Stimulated activated CD4-positive, alpha-beta T cell treated with anti-CD3 and anti-CD28 coated beads, TNF-alpha, amount 100 ng/mL, for 24 hours (primary cell): ENCODE results near the gene DYSF.

Experiments
- DNase-seq, 3 experiments: peaks; one replicate each; pipeline ENCODE4 v3.0.0-alpha.2; 2020; ENCODE audit warnings: low read depth in 3 of 3

Gene DYSF

DNA sequence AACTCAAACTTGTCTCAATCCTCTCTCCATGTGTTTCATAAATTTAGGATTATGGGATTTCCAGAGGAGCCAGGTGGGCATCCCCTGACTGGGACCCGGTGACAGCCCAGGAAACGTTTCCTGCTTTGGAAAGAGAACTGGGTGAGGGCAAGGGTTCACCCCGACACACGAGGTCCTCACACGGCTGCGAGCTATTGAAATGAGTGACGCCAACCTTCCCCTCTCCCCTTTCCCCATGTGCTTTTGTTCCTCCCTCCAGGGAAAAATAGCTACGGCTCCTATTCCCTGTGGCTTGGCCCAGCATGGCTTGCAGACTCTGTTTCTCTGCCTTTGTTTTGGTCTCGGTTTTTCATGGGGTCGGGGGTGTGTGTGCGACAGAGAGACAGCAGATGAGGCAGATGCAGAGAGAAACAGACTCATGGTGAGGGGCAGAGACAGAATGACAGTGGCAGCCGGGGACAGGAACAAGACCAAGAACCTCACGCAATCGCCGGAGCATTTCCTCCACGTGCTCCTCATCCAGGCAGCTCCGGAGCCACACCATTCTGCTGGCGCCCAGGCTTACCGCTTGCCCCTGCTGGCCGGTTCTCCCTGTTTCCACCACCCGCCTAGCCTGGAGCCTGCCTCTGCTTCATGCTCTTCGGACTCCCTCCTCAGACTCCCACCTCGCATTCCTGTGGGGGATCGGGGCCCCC is 238.5 kb downstream of the DYSF start:
- no peak for DNase-seq

DNA sequence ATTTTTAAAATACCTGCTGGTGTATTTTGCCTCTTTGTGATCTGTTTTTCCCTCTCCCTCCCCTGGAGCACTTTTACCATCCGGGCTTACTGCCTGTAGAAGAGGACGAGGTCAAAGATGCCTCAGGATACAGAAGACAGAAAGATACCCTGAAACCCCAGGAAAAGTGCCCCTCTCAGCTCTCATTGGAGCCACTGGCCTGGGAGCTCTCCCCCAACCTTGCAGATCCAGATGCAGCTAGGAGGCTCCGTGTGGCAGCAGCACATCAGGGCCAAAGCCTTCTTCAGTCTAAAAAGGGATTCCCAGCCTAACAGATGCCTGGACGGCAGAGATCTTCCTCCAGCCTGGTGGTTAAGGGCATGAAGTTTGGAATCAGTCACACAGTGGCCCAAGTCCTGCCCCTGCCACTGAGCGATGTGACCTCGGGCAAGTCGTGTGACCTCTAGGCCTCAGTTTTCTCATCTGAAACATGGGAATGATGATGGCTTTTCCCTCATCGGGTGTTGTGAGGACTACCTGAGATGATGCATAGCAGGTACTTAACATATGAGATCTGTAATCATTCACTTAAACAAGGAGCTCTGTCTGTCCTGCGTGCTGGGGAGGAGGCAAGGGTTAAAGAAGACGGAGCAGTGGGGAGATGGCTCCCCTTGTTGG is 239.4 kb downstream of the DYSF start:
- DNase-seq = no peak

GRCh38 chr2:71693286-71694270 is 240.2 kb downstream of the DYSF start:
- no peak for DNase-seq

GRCh38 chr2:71694501-71695234 is 241.3 kb downstream of the DYSF start:
- DNase-seq = no peak

DNA sequence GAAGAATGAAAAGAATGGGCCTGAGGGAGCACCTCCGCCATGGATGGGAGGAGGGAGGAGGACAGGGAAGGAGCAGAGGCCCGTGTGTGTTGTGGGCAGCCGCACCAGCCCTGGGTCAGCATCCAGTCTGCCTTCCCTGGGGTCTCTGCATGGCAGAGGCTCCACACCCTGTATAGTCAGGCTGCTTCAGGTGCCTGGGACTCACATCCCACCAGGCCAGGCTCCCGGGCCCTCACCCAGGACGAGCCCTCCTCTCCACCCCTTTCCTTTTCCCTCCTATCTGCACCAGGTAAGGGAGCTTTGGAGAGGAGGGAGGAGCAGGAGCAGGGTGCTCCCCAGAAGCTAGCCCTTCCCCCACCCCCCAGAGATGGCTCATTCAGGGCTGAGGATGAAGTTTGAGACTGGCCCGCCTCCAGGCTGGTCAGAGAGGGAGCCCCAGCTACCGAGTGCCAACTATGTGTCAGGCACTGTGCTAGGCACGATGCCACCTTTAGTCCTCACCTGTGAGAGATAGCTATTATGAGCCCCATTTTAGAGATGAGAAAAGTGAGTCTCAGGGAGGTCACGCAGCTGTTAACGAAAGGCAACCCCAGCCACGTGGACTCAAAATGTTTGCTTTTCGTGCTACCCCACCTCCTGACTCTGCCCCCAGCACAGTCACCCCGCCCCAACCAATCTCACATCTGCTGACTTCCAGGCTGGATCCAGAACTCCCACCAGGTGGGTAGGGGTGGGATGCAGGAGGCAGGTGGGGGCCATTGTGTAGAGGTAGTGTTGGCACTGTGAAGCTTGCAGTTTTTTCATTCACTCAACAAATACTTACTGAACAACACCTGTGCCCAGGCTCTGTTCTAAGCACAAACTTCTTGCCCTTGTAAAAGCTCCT is 242.1 kb downstream of the DYSF start:
- no peak for DNase-seq

GRCh38 chr2:71696381-71696780 is 243.0 kb downstream of the DYSF start:
- DNase-seq = no peak

GRCh38 chr2:71697106-71698004 is 244.0 kb downstream of the DYSF start:
- DNase-seq = no peak

DNA sequence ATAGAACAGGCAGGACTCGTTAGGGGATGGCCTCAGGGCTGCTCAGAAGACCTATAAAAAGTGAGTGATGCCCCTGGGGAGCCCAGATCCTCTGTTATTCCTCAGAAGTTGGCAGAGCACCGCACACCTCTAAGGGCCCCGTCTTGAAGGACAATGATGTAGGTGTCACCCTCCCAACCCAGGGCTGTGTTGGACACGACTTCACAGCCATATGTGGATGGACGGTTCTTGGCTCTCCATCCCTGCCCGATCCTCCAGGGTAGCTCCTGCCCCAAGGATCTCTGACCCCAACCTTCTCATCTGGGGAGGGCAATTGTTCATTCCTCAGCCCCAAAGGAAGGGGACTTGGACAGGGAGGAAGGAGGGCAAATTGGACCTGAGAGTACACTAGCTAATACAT is 246.1 kb downstream of the DYSF start:
- DNase-seq = no peak

DNA sequence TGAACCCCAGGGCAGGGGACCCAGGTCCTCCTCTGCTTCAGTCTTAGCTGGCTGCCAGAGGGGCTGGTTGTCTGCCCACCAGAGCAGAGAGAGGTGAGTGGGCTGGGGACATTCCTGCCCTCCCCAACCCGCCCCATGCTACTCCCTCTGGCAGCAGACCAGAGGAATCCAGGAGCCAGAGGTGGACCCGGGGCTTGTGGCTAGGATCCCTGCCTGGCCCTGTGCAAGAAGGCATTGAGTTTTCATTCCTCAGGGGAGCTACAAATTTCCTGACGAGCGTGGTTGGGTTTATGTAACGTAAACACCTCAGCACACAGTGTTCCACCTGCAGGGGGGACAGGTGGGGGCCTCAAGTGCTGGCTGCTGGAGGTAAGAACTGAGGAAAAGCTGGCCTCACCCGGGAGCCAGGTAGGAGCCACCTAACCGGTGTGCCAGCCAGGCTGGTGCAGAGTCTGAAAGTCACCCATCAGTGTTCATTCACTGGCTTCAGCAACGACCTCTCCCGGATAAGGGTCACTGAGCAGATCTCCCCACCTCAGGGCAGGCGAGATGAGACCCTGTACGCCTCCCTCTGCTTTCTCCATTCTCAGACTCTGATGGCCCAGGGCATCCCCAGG is 246.8 kb downstream of the DYSF start:
- no peak for DNase-seq

DNA sequence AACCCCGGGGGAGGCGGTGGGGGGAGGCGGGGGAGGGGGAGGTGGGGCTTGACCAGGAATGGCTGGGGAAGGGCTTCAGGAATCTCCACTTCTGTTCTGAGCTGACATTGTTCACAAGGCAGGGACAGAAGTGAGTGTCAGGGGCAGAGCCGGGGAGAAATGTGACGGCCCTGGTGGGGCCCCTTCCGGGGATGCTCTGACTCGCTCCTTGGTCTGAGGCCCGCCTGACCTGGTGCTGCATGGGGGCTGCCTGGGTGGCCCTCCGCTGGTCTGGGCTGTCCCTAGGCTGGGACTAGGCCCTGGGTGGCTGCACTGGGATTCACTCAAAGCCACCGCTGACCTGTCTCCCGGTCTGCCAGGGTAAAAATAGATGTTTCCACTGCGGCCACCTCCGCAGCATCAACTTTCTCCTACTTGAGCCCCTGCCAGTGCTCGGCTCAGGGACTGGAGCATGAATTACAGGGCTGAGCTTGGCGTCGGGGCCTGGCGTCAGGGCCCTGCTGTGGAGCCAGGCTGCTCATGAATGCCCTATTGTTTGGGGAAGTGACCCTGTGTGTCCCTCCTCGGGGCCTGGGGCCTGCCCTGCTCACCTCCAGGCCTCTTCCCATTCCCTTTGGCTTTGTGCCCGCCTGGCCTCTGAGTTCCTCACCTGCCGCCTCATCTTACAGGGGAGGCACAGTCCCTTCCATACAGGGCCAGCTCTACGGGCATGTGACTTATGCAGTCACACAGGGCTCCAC is 247.5 kb downstream of the DYSF start:
- no peak for DNase-seq

DNA sequence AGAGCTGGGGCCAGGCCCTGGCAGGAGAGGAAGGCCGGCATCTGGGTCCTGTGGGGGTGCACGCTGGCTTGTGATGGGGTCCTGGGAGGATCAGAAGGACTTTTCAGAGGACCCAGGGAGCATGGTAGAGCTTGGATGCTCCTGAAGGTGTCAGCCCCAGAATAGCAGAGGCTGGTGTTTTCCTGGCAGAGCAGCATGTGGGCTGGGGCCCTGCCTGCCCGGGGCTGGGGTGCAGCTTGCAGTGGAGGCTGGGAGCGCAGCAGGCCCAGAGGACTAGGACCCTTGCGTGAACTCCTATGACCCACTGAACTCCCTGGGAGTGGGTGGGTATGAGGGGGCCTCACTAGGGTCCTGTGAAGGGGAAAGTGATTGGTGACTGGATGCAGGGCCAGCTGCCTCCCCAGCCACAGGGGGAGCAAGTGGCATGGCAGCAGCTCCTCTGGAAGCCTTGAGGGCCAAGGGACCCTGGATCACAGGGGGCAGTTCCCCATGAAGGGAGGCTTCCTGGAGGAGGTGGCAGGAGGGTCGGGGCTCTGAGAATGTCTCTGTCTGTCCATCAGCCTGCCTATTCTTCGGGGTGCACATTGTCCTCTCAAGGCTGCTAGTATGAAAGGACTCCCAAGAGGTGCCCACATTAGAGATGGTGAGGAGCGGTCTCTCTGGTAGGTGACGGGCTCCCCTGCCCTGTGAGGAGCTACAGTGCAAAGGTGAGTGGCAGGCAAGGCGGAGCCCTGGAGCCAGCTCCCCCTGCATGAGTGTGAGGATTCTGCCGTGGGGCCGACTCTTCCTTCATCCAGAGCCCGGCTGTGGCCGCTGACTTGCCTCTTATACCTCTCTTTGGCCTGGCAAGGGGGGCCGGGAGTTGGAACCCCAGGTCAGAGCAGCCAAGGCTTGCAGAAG is 249.0 kb downstream of the DYSF start:
- DNase-seq = no peak

GRCh38 chr2:71702971-71703898 is 249.9 kb downstream of the DYSF start:
- no peak for DNase-seq

- no peak for DNase-seq
These were observed 250.8 kb downstream of the DYSF start for GRCh38 chr2:71704131-71704561.

- no peak for DNase-seq
These were observed 251.3 kb downstream of the DYSF start for GRCh38 chr2:71704688-71705087.

DNA sequence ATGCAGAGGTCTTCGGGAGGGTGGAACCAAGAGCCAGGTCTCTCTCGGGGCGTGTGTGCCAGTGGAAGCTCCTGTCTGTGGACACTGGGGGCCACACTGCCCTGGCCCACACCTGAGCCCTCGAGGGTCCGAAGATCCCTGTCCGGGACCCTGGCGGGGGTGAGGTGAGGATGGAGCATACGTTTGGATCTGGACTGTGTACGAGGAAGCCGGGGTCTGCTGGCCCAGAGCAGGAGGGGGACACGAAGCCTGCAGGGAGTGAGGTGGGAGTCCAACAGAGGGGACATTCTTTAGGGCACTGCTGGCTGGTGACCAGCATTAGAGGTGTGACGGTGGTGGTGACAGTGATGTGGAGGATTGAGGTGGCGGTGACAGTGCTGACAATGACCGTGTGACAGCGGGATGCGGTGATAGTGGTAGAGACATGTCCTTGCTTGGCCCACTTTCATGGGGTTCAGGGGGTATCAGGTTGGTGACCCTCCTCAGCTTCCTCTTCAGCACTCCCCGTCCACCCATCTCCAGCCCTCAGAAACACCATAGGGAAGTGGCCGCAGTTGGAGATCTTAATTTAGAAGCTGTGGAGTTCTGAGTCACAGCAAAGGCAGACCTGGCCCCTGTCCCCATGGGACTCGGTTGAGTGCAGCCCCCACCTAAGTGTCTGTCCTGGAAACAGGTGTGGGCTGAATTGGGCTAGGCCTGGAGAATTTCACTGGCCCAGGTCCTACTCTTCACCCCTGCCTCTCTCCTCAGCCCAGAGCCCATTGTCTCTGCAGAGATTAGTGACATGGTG is 252.0 kb downstream of the DYSF start:
- DNase-seq = no peak

DNA sequence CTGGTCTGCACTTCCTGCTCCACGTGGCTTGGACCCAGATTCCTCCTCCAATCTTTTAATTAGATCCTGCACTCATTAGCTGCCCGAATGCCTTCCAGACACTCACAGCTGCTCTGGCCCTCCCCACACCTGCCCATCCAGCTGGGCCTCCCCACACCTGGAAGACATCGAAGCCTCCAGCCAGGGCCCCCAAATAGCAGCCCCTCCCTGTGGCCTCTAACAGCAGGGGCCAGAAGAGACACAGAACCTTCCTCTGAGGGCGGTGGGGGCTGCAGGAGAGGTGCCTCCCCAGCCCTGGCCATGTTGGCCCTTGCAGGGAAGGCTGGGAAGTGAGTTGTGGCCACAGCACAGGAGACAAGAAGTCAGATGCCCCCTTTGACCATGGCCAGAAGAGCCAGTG is 252.8 kb downstream of the DYSF start:
- no peak for DNase-seq
